NCI-H146 treated with DMSO at 0.1 percent for 48 hours (cell line): ENCODE results near the gene MICOS13.
"Not testable (repeated sequence)": the region's sequence is repeated elsewhere in the genome, so short reads cannot be mapped to it uniquely, and the experiment has no call there.

Experiments used
- DNase-seq: peaks from one replicate; lab custom pipeline; 2025; ENCODE audit not compliant: unreplicated experiment; lab: John Stamatoyannopoulos, UW

MICOS13 gene

DNA sequence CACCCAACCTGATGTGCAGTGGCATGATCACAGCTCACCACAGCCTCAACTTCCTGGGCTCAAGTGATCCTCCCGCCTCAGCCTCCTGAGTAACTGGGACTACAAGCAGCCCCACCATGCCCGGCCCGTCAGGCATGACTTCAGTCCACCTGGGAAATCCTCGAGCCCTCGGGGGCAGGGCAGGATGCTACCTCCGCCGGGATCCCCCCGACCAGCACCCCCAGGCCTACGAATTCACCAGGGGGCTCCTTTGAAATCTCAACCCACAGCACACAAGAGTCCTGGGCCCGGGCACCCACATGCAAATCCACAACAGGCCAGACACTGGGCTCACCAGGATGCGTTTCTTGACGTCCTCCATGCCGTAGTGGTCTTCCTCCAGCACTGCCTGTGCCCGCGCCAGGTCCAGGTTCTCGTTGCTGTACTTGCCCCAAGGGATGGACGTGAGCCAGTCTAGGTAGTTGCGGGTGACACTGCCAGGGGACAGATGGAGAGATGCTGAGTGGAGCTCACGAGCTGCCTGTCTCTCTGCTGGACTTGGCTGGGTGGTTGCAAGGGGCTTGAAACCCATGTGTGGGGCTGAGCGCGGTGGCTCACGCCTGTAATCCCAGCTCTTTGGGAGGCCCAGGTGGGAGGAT lies 20.3 kb upstream of the MICOS13 start:
- DNase-seq, result no peak

- no peak for DNase-seq
Observed at GRCh38 chr19:5698635-5699422, 18.5 kb upstream of the MICOS13 start.

DNA sequence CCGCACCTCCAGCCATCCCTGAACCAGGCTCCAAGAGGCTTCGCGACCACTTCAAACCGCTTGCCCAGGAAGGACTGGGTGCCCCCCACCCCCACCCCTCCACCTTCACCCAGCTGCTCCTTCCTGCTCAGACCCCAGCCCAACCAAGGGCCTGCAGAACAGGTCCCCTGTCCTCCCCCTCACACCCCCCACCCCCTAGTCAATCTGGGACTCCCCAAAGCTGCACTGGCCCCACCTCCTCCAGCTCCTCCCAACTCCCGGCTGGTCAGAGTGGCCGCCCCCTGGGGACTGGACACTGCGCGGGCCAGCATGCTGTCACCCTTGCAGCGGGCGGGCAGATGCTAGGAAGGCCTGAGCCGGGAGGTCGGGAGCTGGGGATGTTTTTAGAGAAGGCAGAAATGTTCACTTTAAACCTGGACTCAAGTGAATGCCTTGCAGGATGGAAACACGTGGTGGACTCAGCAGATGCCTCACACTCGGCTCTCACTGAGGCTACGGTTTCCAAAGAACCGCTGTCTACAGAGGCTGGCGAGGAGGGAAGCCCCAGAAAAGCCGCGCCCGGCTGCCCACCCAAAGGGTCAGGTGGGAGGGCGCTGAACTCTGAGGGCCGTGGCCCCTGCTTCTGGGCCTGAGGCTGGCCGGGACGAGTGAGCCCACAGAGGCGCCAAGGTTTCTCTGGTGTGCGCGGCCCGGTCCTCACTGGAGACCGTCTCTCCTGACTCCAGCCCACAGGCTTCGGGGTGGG lies 17.7 kb upstream of the MICOS13 start:
- DNase-seq, result no peak

DNA sequence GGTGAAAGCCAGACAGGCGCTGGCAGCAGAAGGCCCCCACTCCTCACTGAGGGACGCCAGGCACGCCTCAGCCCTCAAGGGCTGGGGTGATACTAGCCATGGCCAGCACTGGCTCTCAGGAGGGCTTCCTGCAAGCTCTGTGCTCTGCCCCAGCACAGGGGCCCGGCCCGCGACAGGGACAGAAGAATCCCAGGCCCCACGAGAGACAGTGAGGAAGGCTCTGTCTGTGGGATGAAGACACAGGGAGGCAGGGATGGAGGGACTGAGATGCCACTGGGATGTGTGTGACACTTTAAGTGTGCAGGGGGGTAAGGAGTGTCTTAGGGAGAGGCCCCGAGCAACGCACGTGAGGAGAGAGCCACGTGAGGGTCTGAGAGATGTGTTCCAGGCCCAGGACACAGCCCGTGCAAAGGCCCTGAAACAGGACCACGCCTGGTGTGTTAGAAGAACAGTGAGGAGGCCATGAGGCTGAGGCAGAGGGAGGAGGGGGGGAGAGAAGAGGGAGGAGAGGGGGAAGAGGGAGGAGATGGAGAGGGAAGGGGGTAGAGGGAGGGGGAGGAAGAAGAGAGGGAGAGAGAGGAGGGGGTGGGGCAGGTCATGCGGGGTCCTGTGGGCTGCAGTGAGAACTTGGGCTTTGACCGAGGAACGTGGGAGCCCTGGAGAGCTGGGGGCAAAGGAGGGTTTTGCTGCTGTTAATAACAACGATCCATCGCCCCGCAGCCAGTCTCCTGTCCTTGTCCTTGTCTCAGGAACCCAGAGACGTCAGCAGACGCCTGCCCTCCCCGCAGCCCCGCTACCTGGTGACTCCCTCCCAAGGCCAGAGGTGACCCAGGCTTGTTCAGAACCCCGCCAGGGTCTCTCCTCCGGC lies 16.9 kb upstream of the MICOS13 start:
- no peak for DNase-seq

GRCh38 chr19:5696196-5697021 lies 16.1 kb upstream of the MICOS13 start:
- DNase-seq, result no peak

- no peak for DNase-seq
Observed at GRCh38 chr19:5695649-5696195, 15.4 kb upstream of the MICOS13 start.

GRCh38 chr19:5694956-5695648 lies 14.8 kb upstream of the MICOS13 start:
- DNase-seq, result no peak

- no peak for DNase-seq
Observed at GRCh38 chr19:5694167-5694955, 14.0 kb upstream of the MICOS13 start.

DNA sequence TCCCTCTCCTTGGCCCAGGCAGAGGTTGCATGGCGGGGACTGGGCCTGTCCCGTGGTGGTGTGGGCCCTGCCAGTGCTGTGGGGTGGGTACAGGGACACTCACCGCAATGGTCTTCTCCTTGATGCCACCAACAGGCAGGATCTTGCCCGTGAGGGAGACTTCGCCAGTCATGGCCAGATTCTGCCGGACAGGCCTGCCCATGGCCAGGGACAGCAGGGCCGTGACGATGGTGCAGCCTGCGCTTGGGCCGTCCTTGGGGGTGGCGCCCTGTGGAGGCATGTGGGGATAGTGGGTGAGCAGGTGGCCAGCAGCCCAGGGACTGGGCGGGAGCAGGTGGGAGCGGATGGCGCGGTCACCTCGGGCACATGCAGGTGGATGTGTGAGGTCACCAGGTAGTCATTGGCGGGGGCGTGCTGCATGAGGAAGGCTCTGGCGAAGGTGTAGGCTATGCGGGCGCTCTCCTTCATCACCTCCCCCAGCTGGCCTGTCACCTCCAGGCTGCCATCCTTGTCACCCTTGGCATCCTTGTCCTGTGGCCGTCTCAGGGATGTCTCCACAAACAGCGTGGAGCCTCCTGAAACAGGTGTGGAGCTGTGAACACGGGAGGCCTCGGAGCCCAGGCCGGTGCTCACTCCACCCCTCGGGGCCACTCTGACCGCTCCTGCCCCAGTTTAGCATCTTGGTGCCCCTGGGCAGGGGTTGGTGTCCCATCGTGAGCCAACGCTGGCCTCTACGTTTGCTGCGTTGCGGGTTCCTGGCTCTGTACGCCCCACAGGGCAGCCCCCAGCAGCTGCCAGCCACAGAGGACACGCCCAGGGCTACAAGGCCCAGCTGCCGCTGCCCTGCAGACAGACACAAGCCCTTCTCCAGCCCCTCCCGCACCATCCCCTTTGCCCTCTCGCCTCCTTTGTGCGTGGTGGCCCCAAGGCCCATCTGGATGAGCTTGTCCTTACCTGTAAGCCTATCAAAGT lies 13.2 kb upstream of the MICOS13 start:
- DNase-seq, result no peak

GRCh38 chr19:5692723-5693194 lies 12.4 kb upstream of the MICOS13 start:
- no peak for DNase-seq

DNA sequence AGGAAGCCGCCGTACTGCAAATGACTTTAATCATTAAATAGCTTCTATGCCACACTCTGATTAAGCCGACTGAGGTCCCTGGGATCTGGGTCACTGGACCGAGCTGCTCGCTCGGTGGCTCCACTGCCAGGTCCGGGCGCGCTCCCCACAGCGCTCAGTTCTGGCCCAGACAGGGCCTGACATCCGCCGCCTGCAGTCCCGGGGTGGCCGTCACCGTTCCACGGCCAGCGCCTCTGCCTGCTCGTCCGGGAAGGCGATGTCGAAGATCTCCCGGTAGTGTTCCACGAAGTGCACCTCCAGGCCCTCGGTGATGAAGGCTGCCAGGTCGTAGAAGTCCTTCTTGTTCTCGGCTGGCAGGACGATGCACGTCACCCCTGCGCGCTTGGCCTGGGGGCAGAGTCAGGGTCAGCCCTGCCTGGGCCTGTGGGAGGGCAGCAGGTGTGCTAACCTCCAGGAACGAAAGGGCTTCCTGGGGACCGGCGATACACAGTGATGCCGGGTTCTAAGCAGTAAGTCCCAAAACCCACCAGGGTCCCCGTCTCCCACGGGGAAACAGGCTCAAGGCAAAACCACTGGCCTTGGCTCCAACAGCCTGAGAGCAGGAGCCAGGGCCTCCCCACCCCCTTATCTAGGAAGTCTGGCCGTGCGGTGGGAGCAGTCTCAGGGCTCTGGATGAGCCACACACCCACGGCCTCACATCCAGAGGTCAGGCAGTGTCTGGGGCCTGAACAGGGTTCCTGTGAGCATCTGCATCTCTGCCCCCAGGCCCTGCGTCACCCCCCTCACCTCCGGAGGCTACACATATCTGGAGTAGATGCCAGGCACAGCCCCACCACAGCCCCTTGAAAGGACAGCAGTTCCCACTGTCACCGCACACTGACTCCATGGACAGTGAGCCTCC lies 11.8 kb upstream of the MICOS13 start:
- DNase-seq, result no peak

DNA sequence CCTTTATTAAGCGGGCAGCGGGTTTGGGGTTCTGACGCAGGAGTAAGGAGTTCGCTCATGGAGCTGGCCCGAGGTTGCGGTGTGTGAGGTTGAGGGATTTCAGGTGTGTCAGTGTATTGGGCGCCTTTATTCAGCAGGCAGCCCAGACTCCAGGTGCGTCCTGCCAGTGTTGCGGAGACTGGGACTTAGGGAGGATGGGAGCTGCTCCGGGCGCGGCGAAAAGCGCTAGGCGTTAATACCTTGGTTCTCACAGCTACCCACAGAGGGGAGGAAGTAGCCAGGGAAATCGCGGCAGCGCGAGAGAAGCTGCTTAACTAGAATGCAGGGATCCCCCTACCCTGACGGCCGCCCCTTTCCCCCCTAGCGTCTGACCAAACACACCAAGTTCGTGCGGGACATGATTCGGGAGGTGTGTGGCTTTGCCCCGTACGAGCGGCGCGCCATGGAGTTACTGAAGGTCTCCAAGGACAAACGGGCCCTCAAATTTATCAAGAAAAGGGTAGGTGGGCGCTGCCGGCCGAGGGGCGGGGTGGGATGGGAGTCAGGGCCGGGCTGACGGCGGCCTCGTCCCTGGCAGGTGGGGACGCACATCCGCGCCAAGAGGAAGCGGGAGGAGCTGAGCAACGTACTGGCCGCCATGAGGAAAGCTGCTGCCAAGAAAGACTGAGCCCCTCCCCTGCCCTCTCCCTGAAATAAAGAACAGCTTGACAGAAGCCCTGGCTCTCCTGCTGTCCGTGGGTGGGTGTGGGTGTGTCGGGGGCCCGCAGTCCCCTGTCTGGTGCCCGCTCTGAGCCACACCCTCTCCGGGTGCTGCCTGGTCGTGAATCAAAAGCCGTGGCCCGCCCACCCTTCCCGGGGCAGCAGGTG lies 10.9 kb upstream of the MICOS13 start:
- DNase-seq, result no peak

DNA sequence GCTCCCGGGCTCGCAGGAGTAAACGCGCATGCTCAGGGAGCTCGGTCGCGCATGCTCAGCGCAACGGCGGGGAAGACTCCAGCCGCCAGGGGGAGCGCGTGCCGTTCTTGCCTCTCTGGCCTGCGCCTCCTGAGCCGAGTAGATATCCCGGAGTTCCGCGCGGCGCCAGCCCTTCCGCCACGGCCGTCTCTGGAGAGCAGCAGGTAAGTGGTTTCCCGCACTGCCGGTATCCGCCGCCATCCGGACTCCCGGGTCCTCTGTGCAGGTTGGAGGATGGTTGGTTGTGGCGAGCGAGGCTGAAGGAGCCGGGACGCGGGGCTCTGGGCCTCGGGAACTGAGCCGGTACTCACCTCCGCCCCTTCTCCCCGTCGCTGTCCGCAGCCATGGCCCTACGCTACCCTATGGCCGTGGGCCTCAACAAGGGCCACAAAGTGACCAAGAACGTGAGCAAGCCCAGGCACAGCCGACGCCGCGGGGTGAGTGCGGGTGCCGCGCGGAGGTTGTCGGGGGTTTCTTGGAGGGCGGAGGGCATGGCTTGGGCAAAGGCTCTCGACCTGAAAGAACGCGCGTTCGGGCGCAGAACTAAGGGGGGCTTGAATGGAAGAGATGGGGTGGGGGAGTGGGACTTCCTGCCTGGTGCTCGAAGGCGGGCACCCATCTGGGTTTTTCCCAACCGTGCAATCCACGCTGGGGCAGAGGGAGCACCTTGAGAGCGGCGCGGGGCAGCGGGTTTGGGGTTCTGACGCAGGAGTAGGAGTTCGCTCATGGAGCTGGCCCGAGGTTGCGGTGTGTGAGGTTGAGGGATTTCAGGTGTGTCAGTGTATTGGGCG lies 10.0 kb upstream of the MICOS13 start, which contains the start of gene RPL36:
RPL36 (plus strand) TSS at position 171 of the 830 bp plus-strand sequence; CDS start at position 384, 213 bp downstream.
- peak; percentile 79 for DNase-seq

DNA sequence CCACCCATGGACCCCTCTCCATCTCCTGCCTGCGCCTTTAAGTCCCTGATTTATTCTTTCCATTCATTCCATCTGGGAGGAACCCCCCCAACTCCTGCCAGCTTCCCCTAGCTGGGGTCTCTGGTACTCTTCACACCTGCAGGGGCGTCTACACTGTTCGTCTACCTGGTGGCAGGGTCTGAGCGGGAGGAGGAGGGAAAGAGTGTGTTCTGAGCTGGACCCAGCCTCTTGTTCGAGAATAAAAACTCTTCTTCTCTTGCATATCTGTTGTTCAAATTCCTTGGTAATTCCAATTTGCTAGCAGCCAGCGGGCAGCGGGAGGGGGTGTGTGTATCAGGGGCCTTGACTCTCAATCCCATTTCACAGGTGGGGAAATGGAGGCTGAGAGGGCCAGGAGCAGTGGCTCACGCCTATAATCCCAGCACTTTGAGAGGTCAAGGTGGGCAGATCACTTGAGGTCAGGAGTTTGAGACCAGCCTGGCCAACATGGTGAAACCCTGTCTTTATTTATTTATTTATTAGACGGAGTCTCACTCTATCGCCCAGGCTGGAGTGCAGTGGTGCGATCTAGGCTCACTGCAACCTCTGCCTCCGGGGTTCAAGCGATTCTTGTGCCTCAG lies 8.1 kb upstream of the MICOS13 start:
- not testable (repeated sequence) for DNase-seq
